GM12874 (cell line): Measurements from ENCODE around the gene OR51A2.

Source experiments
- CTCF ChIP-seq: IDR thresholded peaks from 2 replicates; pipeline ENCODE4 v1.5.1; 2011; ENCODE audit warnings: low read depth, mild to moderate bottlenecking, control low read depth, low read length, moderate library complexity; ENCODE audit not compliant: insufficient read depth

OR51A2 gene

GRCh38 chr11:4924239-4924638 lies 31.3 kb downstream of the OR51A2 start, which contains the start of gene OR51G1:
Gene OR51G1, minus strand, starts transcription at chr11:4924339. Its CDS starts 0 bp downstream, at chr11:4924339.
- no peak for TF ChIP-seq CTCF

- no peak for TF ChIP-seq CTCF
These were observed 33.2 kb downstream of the OR51A2 start for GRCh38 chr11:4922304-4922703.

- no peak for TF ChIP-seq CTCF
These were observed 33.7 kb downstream of the OR51A2 start for GRCh38 chr11:4921796-4922195.

- TF ChIP-seq CTCF = no peak
These were observed 36.3 kb downstream of the OR51A2 start, which contains the start of gene OR51G2 for GRCh38 chr11:4919250-4919649. Gene OR51G2, minus strand, starts transcription at chr11:4919350. Its CDS starts 3,687 bp downstream, at chr11:4915663.

GRCh38 chr11:4916581-4916980 lies 38.9 kb downstream of the OR51A2 start:
- TF ChIP-seq CTCF = no peak
